Stimulated activated CD8-positive, alpha-beta memory T cell treated with anti-CD3 and anti-CD28 coated beads, Interleukin-12 subunit alpha, Interleukin-12 subunit beta, amount 100 ng/mL, for 4 hours (primary cell): ENCODE results near the gene TOP3A.
A peak's percentile ranks its signal among the peaks of the same experiment; 100 is the strongest.
"Not testable (repeated sequence)": the region's sequence is repeated elsewhere in the genome, so short reads cannot be mapped to it uniquely, and the experiment has no call there.

Experiments used
- DNase-seq: peaks from one replicate; pipeline ENCODE4 v3.0.0-alpha.2; 2020; ENCODE audit warnings: low read depth

TOP3A gene, protein sequence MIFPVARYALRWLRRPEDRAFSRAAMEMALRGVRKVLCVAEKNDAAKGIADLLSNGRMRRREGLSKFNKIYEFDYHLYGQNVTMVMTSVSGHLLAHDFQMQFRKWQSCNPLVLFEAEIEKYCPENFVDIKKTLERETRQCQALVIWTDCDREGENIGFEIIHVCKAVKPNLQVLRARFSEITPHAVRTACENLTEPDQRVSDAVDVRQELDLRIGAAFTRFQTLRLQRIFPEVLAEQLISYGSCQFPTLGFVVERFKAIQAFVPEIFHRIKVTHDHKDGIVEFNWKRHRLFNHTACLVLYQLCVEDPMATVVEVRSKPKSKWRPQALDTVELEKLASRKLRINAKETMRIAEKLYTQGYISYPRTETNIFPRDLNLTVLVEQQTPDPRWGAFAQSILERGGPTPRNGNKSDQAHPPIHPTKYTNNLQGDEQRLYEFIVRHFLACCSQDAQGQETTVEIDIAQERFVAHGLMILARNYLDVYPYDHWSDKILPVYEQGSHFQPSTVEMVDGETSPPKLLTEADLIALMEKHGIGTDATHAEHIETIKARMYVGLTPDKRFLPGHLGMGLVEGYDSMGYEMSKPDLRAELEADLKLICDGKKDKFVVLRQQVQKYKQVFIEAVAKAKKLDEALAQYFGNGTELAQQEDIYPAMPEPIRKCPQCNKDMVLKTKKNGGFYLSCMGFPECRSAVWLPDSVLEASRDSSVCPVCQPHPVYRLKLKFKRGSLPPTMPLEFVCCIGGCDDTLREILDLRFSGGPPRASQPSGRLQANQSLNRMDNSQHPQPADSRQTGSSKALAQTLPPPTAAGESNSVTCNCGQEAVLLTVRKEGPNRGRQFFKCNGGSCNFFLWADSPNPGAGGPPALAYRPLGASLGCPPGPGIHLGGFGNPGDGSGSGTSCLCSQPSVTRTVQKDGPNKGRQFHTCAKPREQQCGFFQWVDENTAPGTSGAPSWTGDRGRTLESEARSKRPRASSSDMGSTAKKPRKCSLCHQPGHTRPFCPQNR

DNA sequence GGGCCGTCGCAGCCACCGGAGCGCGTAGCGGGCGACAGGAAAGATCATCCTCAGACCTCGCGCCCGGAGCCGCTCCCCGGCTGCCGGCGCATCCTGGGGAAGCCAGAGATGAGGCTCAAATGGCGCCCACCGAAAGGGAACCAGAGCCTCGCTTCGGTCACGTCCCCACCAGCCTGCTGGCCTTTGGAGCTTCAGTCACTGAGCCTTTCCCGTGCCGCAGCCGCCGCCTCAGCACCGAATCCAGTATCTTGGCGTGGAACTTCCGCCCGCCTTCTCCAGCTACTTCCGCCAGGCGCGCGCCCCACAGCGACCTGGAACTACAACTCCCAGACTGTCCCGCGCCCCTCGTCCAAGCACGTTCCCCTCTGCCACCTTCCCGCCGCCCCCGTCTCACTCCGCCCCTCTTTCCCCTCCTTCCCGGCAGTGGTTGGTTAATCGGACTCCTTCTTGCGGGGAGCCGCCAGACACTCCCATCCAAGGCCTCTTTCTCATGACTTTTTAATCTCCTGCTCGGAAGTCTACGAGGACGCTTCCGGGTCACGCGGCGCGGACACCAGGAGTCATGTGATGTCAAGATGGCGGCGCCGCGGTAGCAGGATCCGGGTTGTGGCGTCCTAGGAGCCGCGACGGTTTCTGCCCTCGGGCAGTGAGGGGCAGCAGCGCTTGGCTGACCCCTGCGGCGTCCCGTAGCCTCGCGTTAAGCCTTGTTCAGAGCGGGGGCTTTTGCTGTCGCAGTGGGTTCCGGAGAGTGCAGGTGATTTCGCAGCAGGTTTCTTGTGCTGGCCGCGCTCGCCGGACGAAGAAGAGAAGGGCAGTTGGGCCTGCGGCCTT is at the start of gene TOP3A, which contains the start of gene SMCR8:
TSS of gene TOP3A (minus strand) at position 264 of the 831 bp plus-strand sequence. CDS start at position 48, 216 bp downstream.
TSS of gene SMCR8 (plus strand) at position 563 of the 831 bp plus-strand sequence. CDS start 497 bp downstream, outside the sequence.
- peak; percentile 95 for DNase-seq

DNA sequence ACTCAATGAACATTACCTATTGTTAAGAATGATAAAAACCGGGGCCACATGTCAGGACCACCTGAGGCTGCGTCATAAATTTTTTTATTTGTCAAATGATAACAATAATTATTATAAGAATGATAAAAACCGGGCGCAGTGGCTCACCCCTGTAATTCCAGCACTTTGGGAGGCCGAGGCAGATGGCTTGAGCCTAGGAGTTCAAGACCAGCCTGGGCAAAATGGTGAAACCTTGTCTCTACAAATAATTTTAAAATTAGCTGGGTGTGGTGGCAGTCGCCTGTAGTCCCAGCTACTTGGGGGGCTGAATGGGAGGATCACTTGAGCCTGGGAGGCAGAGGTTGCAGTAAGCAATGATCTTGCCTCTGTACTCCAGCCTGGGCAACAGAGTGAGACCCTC is 49.4 kb upstream of the TOP3A start:
- DNase-seq = no peak

GRCh38 chr17:18363101-18364049 is 48.6 kb upstream of the TOP3A start, which contains the start of gene SHMT1:
SHMT1 (minus strand) TSS chr17:18363550; CDS start chr17:18355981, 7,569 bp downstream.
- peak; percentile 84 for DNase-seq

GRCh38 chr17:18362698-18363100 is 47.9 kb upstream of the TOP3A start:
- no peak for DNase-seq

- no peak for DNase-seq
Measured at GRCh38 chr17:18361837-18362697, 47.3 kb upstream of the TOP3A start.

GRCh38 chr17:18360518-18360917 is 45.7 kb upstream of the TOP3A start:
- no peak for DNase-seq

- DNase-seq = no peak
Measured at GRCh38 chr17:18356624-18357023, 41.8 kb upstream of the TOP3A start.

DNA sequence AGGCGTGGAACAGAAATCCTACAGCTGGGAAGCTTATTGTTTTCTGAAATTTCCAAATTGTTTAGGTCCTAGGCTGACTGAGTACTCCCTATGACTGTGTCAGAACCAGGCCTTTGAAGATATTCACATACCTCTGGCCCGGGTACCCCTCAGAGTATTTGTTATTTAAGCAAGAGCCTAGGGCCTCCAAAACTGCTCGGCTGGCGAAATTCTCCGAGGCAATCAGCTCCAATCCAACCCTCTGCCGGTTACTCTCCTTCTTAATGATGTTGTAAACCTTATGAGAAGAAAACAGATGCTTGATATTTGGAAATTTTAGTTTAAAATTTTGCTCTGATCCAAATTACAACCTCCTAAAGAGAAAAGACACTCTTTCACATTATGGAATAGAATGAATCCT is 38.7 kb upstream of the TOP3A start:
- no peak for DNase-seq

DNA sequence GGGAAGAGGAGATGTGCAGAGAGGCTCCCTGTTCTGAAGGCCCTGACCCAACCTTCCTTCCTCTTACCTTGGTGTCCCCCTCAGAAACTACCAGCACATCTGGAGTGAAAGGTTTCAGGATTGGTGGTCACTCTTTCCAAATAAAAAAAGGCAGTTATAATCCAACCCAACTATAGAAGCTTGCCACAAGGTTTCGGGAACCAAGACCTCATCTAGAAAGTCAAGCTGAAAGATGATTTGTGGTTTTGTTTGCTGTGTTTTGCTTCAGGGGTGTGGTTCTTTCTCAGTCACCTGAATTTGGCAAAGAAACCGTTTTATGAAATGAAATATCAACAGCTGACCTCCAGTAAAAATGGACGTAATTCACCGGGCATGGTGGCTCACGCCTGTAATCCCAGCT is 29.2 kb upstream of the TOP3A start:
- no peak for DNase-seq

DNA sequence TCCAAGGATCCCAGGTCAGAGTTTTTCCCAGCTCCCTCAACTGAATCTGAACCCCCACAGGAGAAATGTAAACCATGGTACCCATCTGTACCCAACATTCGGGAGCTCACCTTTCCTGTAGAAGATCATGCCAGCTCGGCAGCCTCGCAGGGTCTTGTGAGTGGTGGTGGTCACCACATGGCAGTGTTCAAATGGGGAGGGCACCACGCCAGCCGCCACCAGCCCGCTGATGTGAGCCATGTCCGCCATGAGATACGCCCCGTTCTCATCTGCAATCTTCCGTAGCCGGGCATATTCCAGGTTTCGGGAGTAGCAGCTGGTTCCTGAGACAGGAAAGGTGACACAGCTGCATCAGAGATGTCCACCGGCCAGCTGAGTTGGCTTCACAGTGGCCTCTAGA is 25.1 kb upstream of the TOP3A start:
- DNase-seq = no peak

GRCh38 chr17:18338158-18338557 is 23.4 kb upstream of the TOP3A start:
- DNase-seq = not testable (repeated sequence)

- no peak for DNase-seq
Measured at GRCh38 chr17:18332909-18333489, 18.2 kb upstream of the TOP3A start.

- DNase-seq = no peak
Measured at GRCh38 chr17:18331879-18332278, 17.1 kb upstream of the TOP3A start.

- DNase-seq = no peak
Measured at GRCh38 chr17:18328643-18329204, 13.9 kb upstream of the TOP3A start.

GRCh38 chr17:18327556-18327955 is 12.8 kb upstream of the TOP3A start:
- no peak for DNase-seq

DNA sequence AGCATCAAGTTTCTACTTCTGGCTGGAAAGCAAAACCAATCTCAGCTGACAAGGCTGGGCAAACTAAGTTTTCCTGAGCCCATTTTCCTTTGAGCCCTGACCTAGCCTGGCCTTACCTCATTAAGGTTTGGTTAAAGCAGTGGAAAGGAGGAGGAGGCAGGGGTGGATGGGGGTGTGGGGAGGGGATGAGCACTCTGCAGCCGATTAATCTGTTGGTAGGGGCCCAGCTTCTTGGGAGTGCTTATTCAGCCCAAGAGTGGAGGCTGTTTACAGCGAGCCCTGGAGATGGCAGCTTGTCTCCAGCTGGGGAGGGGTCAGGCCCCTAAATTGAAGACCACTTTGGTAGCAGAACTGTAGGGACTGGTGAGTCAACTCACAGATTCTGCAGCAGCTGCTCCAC is 12.3 kb upstream of the TOP3A start:
- DNase-seq = no peak

- no peak for DNase-seq
Measured at GRCh38 chr17:18326572-18326971, 11.8 kb upstream of the TOP3A start.

GRCh38 chr17:18326039-18326438 is 11.2 kb upstream of the TOP3A start:
- DNase-seq = no peak
